ENCODE data around the gene ISL2.

Gene ISL2

GRCh38 chr15:76386926-76387325 is 50.4 kb downstream of the ISL2 start:
- H3K4ac ChIP-seq (ENCODE audit: low read depth in 1 of 2, low read length in 2 of 2), result no peak overlapping the region
- no peaks in the 10 kb centered on the region for H3K79me1 ChIP-seq (replicated peaks; ENCODE audit: low read length, poor library complexity, severe bottlenecking)
- H2BK15ac ChIP-seq (ENCODE audit: low read depth, poor library complexity, severe bottlenecking), result no peak overlapping the region
- no peak overlapping the region for H3K4me2 ChIP-seq (ENCODE audit: low read length, poor library complexity, severe bottlenecking)
- H4K91ac ChIP-seq (ENCODE audit: low read length), result no peak overlapping the region
- no peak overlapping the region for H3K18ac ChIP-seq (ENCODE audit: low read depth in 1 of 2, low read length in 2 of 2)
- no peak overlapping the region for H3K27ac ChIP-seq (ENCODE audit: low read length, poor library complexity, severe bottlenecking)
- no peak overlapping the region for H4K8ac ChIP-seq (ENCODE audit: low read length)
- H2BK5ac ChIP-seq (ENCODE audit: low read depth, low read length, poor library complexity, severe bottlenecking), result no peak overlapping the region
- H3K14ac ChIP-seq (ENCODE audit: low read length in 2 of 2), result no peak overlapping the region
- H2BK120ac ChIP-seq (ENCODE audit: low read depth, low read length), result no peak overlapping the region
- no peak overlapping the region for H3K23ac ChIP-seq (ENCODE audit: low read length in 2 of 2)
- no peak overlapping the region for H2BK12ac ChIP-seq (ENCODE audit: low read length in 2 of 2)
- H3K27me3 ChIP-seq (ENCODE audit: control insufficient read depth in 1 of 2, insufficient read depth in 1 of 2, low read length in 2 of 2), result no peaks in the 10 kb centered on the region
- no peaks in the 10 kb centered on the region for H3K36me3 ChIP-seq (ENCODE audit: control insufficient read depth in 1 of 2, insufficient read depth in 2 of 2, low read depth in 1 of 2, low read length in 2 of 2)
- no peaks in the 10 kb centered on the region for H3K9me3 ChIP-seq (ENCODE audit: control insufficient read depth, low read length)
- H3K4me1 ChIP-seq (ENCODE audit: control insufficient read depth, insufficient read depth, low read depth, low read length), result no peaks in the 10 kb centered on the region
- DNase-seq, result no peak
- 97% methylated on average over 2 of the region's 2 CpGs for WGBS
- H2AFZ ChIP-seq (ENCODE audit: low read depth, low read length), result no peak overlapping the region
- no peak overlapping the region for H2AK5ac ChIP-seq (ENCODE audit: low read length, severe bottlenecking)
- H3K4me3 ChIP-seq (ENCODE audit: insufficient read depth in 1 of 2, low read depth in 1 of 2, low read length in 2 of 2), result no peak overlapping the region
- no peak overlapping the region for H3K9ac ChIP-seq (ENCODE audit: low read length)

GRCh38 chr15:76390571-76390970 is 54.0 kb downstream of the ISL2 start:
- Histone ChIP-seq H4K8ac (ENCODE audit: low read length) (no peak overlapping the region), H3K14ac (ENCODE audit: low read length in 2 of 2) (no peak overlapping the region), H3K23ac (ENCODE audit: low read length in 2 of 2) (no peak overlapping the region), H4K91ac (ENCODE audit: low read length) (no peak overlapping the region), H3K9me3 (ENCODE audit: control insufficient read depth, low read length) (no peaks in the 10 kb centered on the region), H3K4me1 (ENCODE audit: control insufficient read depth, insufficient read depth, low read depth, low read length) (peaks cover 2% of the 10 kb centered on the region), H3K4me3 (ENCODE audit: insufficient read depth in 1 of 2, low read depth in 1 of 2, low read length in 2 of 2) (no peak overlapping the region), H3K36me3 (ENCODE audit: control insufficient read depth in 1 of 2, insufficient read depth in 2 of 2, low read depth in 1 of 2, low read length in 2 of 2) (no peaks in the 10 kb centered on the region), H3K27ac (ENCODE audit: low read length, poor library complexity, severe bottlenecking) (no peak overlapping the region), H2AK5ac (ENCODE audit: low read length, severe bottlenecking) (no peak overlapping the region), H2AFZ (ENCODE audit: low read depth, low read length) (no peak overlapping the region), H2BK12ac (ENCODE audit: low read length in 2 of 2) (no peak overlapping the region), H3K4me2 (ENCODE audit: low read length, poor library complexity, severe bottlenecking) (no peak overlapping the region), H2BK5ac (ENCODE audit: low read depth, low read length, poor library complexity, severe bottlenecking) (no peak overlapping the region), H3K27me3 (ENCODE audit: control insufficient read depth in 1 of 2, insufficient read depth in 1 of 2, low read length in 2 of 2) (no peaks in the 10 kb centered on the region), H3K4ac (ENCODE audit: low read depth in 1 of 2, low read length in 2 of 2) (no peak overlapping the region), H2BK15ac (ENCODE audit: low read depth, poor library complexity, severe bottlenecking) (no peak overlapping the region), H2BK120ac (ENCODE audit: low read depth, low read length) (no peak overlapping the region), H3K9ac (ENCODE audit: low read length) (no peak overlapping the region), H3K18ac (ENCODE audit: low read depth in 1 of 2, low read length in 2 of 2) (no peak overlapping the region), H3K79me1 (replicated peaks; ENCODE audit: low read length, poor library complexity, severe bottlenecking) (no peaks in the 10 kb centered on the region)
- DNase-seq, result no peak

GRCh38 chr15:76391309-76391708 is 54.7 kb downstream of the ISL2 start:
- no peak overlapping the region for H3K4me3 ChIP-seq (ENCODE audit: insufficient read depth in 1 of 2, low read depth in 1 of 2, low read length in 2 of 2)
- no peak overlapping the region for H3K9ac ChIP-seq (ENCODE audit: low read length)

GRCh38 chr15:76391847-76392246 is 55.3 kb downstream of the ISL2 start:
- no peak overlapping the region for H3K18ac ChIP-seq (ENCODE audit: low read depth in 1 of 2, low read length in 2 of 2)
- DNase-seq, result no peak
- H2BK12ac ChIP-seq (ENCODE audit: low read length in 2 of 2), result no peak overlapping the region
- no peak overlapping the region for H3K4me3 ChIP-seq (ENCODE audit: insufficient read depth in 1 of 2, low read depth in 1 of 2, low read length in 2 of 2)
- H4K8ac ChIP-seq (ENCODE audit: low read length), result no peak overlapping the region
- H3K4ac ChIP-seq (ENCODE audit: low read depth in 1 of 2, low read length in 2 of 2), result no peak overlapping the region
- no peak overlapping the region for H3K23ac ChIP-seq (ENCODE audit: low read length in 2 of 2)
- no peaks in the 10 kb centered on the region for H3K36me3 ChIP-seq (ENCODE audit: control insufficient read depth in 1 of 2, insufficient read depth in 2 of 2, low read depth in 1 of 2, low read length in 2 of 2)
- no peak overlapping the region for H2AFZ ChIP-seq (ENCODE audit: low read depth, low read length)
- H3K9me3 ChIP-seq (ENCODE audit: control insufficient read depth, low read length), result no peaks in the 10 kb centered on the region
- no peak overlapping the region for H2BK15ac ChIP-seq (ENCODE audit: low read depth, poor library complexity, severe bottlenecking)
- peaks cover 2% of the 10 kb centered on the region for H3K4me1 ChIP-seq (ENCODE audit: control insufficient read depth, insufficient read depth, low read depth, low read length)
- H2BK5ac ChIP-seq (ENCODE audit: low read depth, low read length, poor library complexity, severe bottlenecking), result no peak overlapping the region
- no peak overlapping the region for H3K14ac ChIP-seq (ENCODE audit: low read length in 2 of 2)
- no peak overlapping the region for H3K27ac ChIP-seq (ENCODE audit: low read length, poor library complexity, severe bottlenecking)
- no peak overlapping the region for H3K9ac ChIP-seq (ENCODE audit: low read length)
- no peak overlapping the region for H2AK5ac ChIP-seq (ENCODE audit: low read length, severe bottlenecking)
- no peaks in the 10 kb centered on the region for H3K79me1 ChIP-seq (replicated peaks; ENCODE audit: low read length, poor library complexity, severe bottlenecking)
- no peak overlapping the region for H4K91ac ChIP-seq (ENCODE audit: low read length)
- no peak overlapping the region for H2BK120ac ChIP-seq (ENCODE audit: low read depth, low read length)
- no peaks in the 10 kb centered on the region for H3K27me3 ChIP-seq (ENCODE audit: control insufficient read depth in 1 of 2, insufficient read depth in 1 of 2, low read length in 2 of 2)
- H3K4me2 ChIP-seq (ENCODE audit: low read length, poor library complexity, severe bottlenecking), result no peak overlapping the region

More at GRCh38 chr15:76391309-76391708, 54.7 kb downstream of the ISL2 start:
- H3K27me3 ChIP-seq (ENCODE audit: control insufficient read depth in 1 of 2, insufficient read depth in 1 of 2, low read length in 2 of 2), result no peaks in the 10 kb centered on the region
- 100% methylated on average over 2 of the region's 3 CpGs for WGBS
- H2BK5ac ChIP-seq (ENCODE audit: low read depth, low read length, poor library complexity, severe bottlenecking), result no peak overlapping the region
- H3K4me1 ChIP-seq (ENCODE audit: control insufficient read depth, insufficient read depth, low read depth, low read length), result peaks cover 2% of the 10 kb centered on the region
- H3K18ac ChIP-seq (ENCODE audit: low read depth in 1 of 2, low read length in 2 of 2), result no peak overlapping the region
- no peak overlapping the region for H4K8ac ChIP-seq (ENCODE audit: low read length)
- no peak overlapping the region for H3K14ac ChIP-seq (ENCODE audit: low read length in 2 of 2)
- no peaks in the 10 kb centered on the region for H3K36me3 ChIP-seq (ENCODE audit: control insufficient read depth in 1 of 2, insufficient read depth in 2 of 2, low read depth in 1 of 2, low read length in 2 of 2)
- H3K79me1 ChIP-seq (replicated peaks; ENCODE audit: low read length, poor library complexity, severe bottlenecking), result no peaks in the 10 kb centered on the region
- H4K91ac ChIP-seq (ENCODE audit: low read length), result no peak overlapping the region
- H3K4ac ChIP-seq (ENCODE audit: low read depth in 1 of 2, low read length in 2 of 2), result no peak overlapping the region
- no peak overlapping the region for H2AK5ac ChIP-seq (ENCODE audit: low read length, severe bottlenecking)
- DNase-seq, result no peak
- no peaks in the 10 kb centered on the region for H3K9me3 ChIP-seq (ENCODE audit: control insufficient read depth, low read length)
- H2BK12ac ChIP-seq (ENCODE audit: low read length in 2 of 2), result no peak overlapping the region
- H2BK15ac ChIP-seq (ENCODE audit: low read depth, poor library complexity, severe bottlenecking), result no peak overlapping the region
- H3K27ac ChIP-seq (ENCODE audit: low read length, poor library complexity, severe bottlenecking), result no peak overlapping the region
- no peak overlapping the region for H2BK120ac ChIP-seq (ENCODE audit: low read depth, low read length)
- H3K23ac ChIP-seq (ENCODE audit: low read length in 2 of 2), result no peak overlapping the region
- no peak overlapping the region for H2AFZ ChIP-seq (ENCODE audit: low read depth, low read length)
- H3K4me2 ChIP-seq (ENCODE audit: low read length, poor library complexity, severe bottlenecking), result no peak overlapping the region
